ENCODE results near the gene WWOX. TPM values are rescaled to one million over a fixed set of nuclear protein-coding genes. Genes with fewer than 3 reads are reported as not detected.

WWOX gene
- total and polyA plus RNA-seq, 2 of the 8 experiments (the other 6 are each of a cell fraction or from before 2014, with no cell fraction given): 5.4 to 16.7 TPM

- Histone ChIP-seq H4K91ac (replicated peaks; ENCODE audit: insufficient read length, low read length) (no peak overlapping the region), H3K4ac (replicated peaks; ENCODE audit: insufficient read length, low read depth, low read length) (no peak overlapping the region), H3K4me3 (ENCODE audit: extremely low read depth in 1 of 4, insufficient read depth in 2 of 4, low read depth in 3 of 4, low read length in 4 of 4) (no peak overlapping the region), H3K27ac (ENCODE audit: low read depth, low read length) (no peak overlapping the region), H2BK120ac (replicated peaks; ENCODE audit: low read depth, low read length) (no peak overlapping the region), H3K14ac (ENCODE audit: insufficient read length) (no peak overlapping the region), H3K18ac (ENCODE audit: extremely low read depth, low read length) (no peak overlapping the region), H2AFZ (ENCODE audit: low read length) (no peak overlapping the region), H3K79me1 (ENCODE audit: low read depth, low read length) (no peaks in the 10 kb centered on the region), H3K23ac (ENCODE audit: insufficient read length) (no peak overlapping the region), H3K36me3 (ENCODE audit: control insufficient read depth in 2 of 4, insufficient read depth in 4 of 4, low read length in 3 of 4) (no peaks in the 10 kb centered on the region), H2AK5ac (ENCODE audit: low read depth, low read length) (no peak overlapping the region), H2BK12ac (ENCODE audit: low read depth, low read length) (no peak overlapping the region; the same call in 1 of the 2 replicates), H3K27me3 (replicated peaks in 1 of 4; ENCODE audit: control insufficient read depth in 3 of 4, extremely low read depth in 1 of 4, insufficient read depth in 3 of 4, low read length in 3 of 4) (no peaks in the 10 kb centered on the region), H3K9me3 (ENCODE audit: insufficient read depth in 2 of 2, low read depth in 1 of 2, low read length in 1 of 2) (no peaks in the 10 kb centered on the region), H3K56ac (replicated peaks; ENCODE audit: insufficient read length, low read depth, low read length) (no peak overlapping the region), H3K79me2 (ENCODE audit: control insufficient read depth in 1 of 2, insufficient read depth in 2 of 2, low read length in 2 of 2) (no peaks in the 10 kb centered on the region), H4K20me1 (replicated peaks in 1 of 2; ENCODE audit: control insufficient read depth in 1 of 2, insufficient read depth in 2 of 2, low read length in 2 of 2) (no peaks in the 10 kb centered on the region), H4K5ac (ENCODE audit: insufficient read length, low read depth, low read length) (no peak overlapping the region), H3K23me2 (ENCODE audit: low read depth, low read length) (no peaks in the 10 kb centered on the region; the same call in 1 of the 2 replicates), H2BK20ac (ENCODE audit: low read length) (no peak overlapping the region; the same call in 1 of the 2 replicates), H3K9ac (replicated peaks in 1 of 4; ENCODE audit: extremely low read depth in 1 of 4, low read depth in 3 of 4, low read length in 3 of 4) (no peak overlapping the region), H3K4me1 (replicated peaks in 1 of 4; ENCODE audit: control insufficient read depth in 3 of 4, insufficient read depth in 4 of 4, low read length in 3 of 4) (peaks cover 6 to 15% (median 11%) of the 10 kb centered on the region in 4 experiments), H3K4me2 (ENCODE audit: insufficient read depth in 1 of 2, low read depth in 2 of 2, low read length in 2 of 2) (no peak overlapping the region; a peak in 1 of 4 replicates), H2BK15ac (ENCODE audit: low read length) (no peak overlapping the region), H2BK5ac (ENCODE audit: low read depth, low read length) (no peak overlapping the region), H4K8ac (ENCODE audit: extremely low read depth, insufficient read depth, low read length) (no peak overlapping the region)
- FAIRE-seq (no peak), DNase-seq (ENCODE audit: low read depth in 1 of 2, low spot score in 2 of 2) (no peak)
- 91% methylated on average over 6 of the region's 7 CpGs; no CpG with 5 or more reads in 1 of the 2 experiments for WGBS, 2 experiments (ENCODE audit: extremely low coverage in 1 of 2, insufficient coverage in 1 of 2, insufficient read length in 1 of 2, insufficient replicate concordance in 2 of 2, low coverage in 1 of 2, low lambda C conversion rate in 2 of 2, missing lambda C conversion rate in 1 of 2)
- ChIA-PET POLR2A (ENCODE audit: partially characterized antibody) (no interaction called here), CTCF (ENCODE audit: partially characterized antibody) (no interaction called here)
- no peak for TF ChIP-seq JUND (IDR thresholded peaks at IDR 0.05; ENCODE audit: low read length)
- TF ChIP-seq EGR1 (IDR thresholded peaks at IDR 0.05; ENCODE audit: borderline replicate concordance, low read depth, low read length): no peak
- TF ChIP-seq SRF (IDR thresholded peaks at IDR 0.05; ENCODE audit: low read depth, low read length): no peak
- TF ChIP-seq TAF1 (IDR thresholded peaks at IDR 0.05; ENCODE audit: low read depth, low read length): no peak
- TF ChIP-seq TCF12 (IDR thresholded peaks at IDR 0.05; ENCODE audit: low read depth, low read length): no peak
- no peak for TF ChIP-seq POLR2AphosphoS5 (IDR thresholded peaks at IDR 0.05; ENCODE audit: low read depth, low read length)
- no peak for TF ChIP-seq SAP30 (IDR thresholded peaks at IDR 0.05; ENCODE audit: insufficient read depth, insufficient replicate concordance, low read length)
- TF ChIP-seq MAX (IDR thresholded peaks at IDR 0.05): no peak
- no peak for TF ChIP-seq ASH2L (IDR thresholded peaks at IDR 0.05; ENCODE audit: low read length)
- no peak for TF ChIP-seq SP1 (IDR thresholded peaks at IDR 0.05; ENCODE audit: low read depth, low read length)
Measured at GRCh38 chr16:79096246-79096645, 996.8 kb downstream of the WWOX start.

Measured in H1 (cell line).